ENCODE results near the gene SRI. TPM values are rescaled to one million over a fixed set of nuclear protein-coding genes. Genes with fewer than 3 reads are reported as not detected.

The SRI gene
- total RNA-seq, 1 donor from 2014 or later, result 179 TPM

- H3K4me1 Mint-ChIP-seq (ENCODE audit: low read depth, unreplicated experiment), result peaks cover 28% of the 10 kb centered on the region
Measured at GRCh38 chr7:88191911-88192310, 27.9 kb downstream of the SRI start.

DNA sequence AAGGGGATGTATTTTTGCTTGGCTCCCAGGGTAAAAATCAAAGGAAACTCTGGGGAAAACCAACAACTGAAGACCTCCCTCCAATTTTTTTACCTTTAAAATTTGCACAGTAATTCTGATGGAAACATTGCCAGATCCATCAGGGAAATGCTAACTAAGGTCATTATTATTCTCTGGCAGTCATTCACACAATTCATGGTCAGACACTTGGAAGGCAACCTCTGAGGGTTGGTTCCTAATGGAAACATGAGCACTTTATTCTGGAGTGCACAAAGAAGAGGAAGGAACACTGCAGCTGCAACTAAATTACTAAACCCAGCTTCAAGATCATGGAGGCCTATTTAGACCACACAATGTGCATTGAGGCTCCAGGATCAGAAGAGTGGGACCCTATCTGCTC, 34.2 kb downstream of the SRI start:
- Mint-ChIP-seq H3K4me3 (ENCODE audit: unreplicated experiment) (no peak overlapping the region), H3K27me3 (ENCODE audit: unreplicated experiment) (no peaks in the 10 kb centered on the region), H3K36me3 (ENCODE audit: unreplicated experiment) (no peaks in the 10 kb centered on the region), H3K4me1 (ENCODE audit: low read depth, unreplicated experiment) (peaks cover 6% of the 10 kb centered on the region), H3K9me3 (ENCODE audit: unreplicated experiment) (peaks cover 2% of the 10 kb centered on the region), H3K27ac (ENCODE audit: unreplicated experiment) (no peak overlapping the region)
- DNase-seq, result no peak
- no peak for TF ChIP-seq CTCF (IDR thresholded peaks at IDR 0.05; ENCODE audit: partially characterized antibody, unreplicated experiment)

More at GRCh38 chr7:88191911-88192310, 27.9 kb downstream of the SRI start:
- H3K4me3 Mint-ChIP-seq (ENCODE audit: unreplicated experiment), result no peak overlapping the region
- TF ChIP-seq CTCF (IDR thresholded peaks at IDR 0.05; ENCODE audit: partially characterized antibody, unreplicated experiment), result no peak
- no peak for DNase-seq
- H3K9me3 Mint-ChIP-seq (ENCODE audit: unreplicated experiment), result peaks cover 2% of the 10 kb centered on the region
- H3K36me3 Mint-ChIP-seq (ENCODE audit: unreplicated experiment), result no peaks in the 10 kb centered on the region
- peaks cover 2% of the 10 kb centered on the region for H3K27me3 Mint-ChIP-seq (ENCODE audit: unreplicated experiment)
- H3K27ac Mint-ChIP-seq (ENCODE audit: unreplicated experiment), result no peak overlapping the region

GRCh38 chr7:88184848-88185304, 35.0 kb downstream of the SRI start:
- DNase-seq, result no peak
- no peak for TF ChIP-seq CTCF (IDR thresholded peaks at IDR 0.05; ENCODE audit: partially characterized antibody, unreplicated experiment)
- Mint-ChIP-seq H3K27me3 (ENCODE audit: unreplicated experiment) (no peaks in the 10 kb centered on the region), H3K4me3 (ENCODE audit: unreplicated experiment) (no peak overlapping the region), H3K27ac (ENCODE audit: unreplicated experiment) (no peak overlapping the region), H3K4me1 (ENCODE audit: low read depth, unreplicated experiment) (peaks cover 6% of the 10 kb centered on the region), H3K9me3 (ENCODE audit: unreplicated experiment) (peaks cover 2% of the 10 kb centered on the region), H3K36me3 (ENCODE audit: unreplicated experiment) (no peaks in the 10 kb centered on the region)

GRCh38 chr7:88183051-88183450, 36.8 kb downstream of the SRI start:
- H3K4me1 Mint-ChIP-seq (ENCODE audit: low read depth, unreplicated experiment), result peaks cover 13% of the 10 kb centered on the region
- no peaks in the 10 kb centered on the region for H3K36me3 Mint-ChIP-seq (ENCODE audit: unreplicated experiment)
- no peak overlapping the region for H3K27ac Mint-ChIP-seq (ENCODE audit: unreplicated experiment)
- no peaks in the 10 kb centered on the region for H3K9me3 Mint-ChIP-seq (ENCODE audit: unreplicated experiment)
- no peak for TF ChIP-seq CTCF (IDR thresholded peaks at IDR 0.05; ENCODE audit: partially characterized antibody, unreplicated experiment)
- no peak overlapping the region for H3K4me3 Mint-ChIP-seq (ENCODE audit: unreplicated experiment)
- no peaks in the 10 kb centered on the region for H3K27me3 Mint-ChIP-seq (ENCODE audit: unreplicated experiment)
- no peak for DNase-seq

GRCh38 chr7:88176190-88176589, 43.6 kb downstream of the SRI start:
- no peaks in the 10 kb centered on the region for H3K27me3 Mint-ChIP-seq (ENCODE audit: unreplicated experiment)
- H3K4me3 Mint-ChIP-seq (ENCODE audit: unreplicated experiment), result no peak overlapping the region
- H3K9me3 Mint-ChIP-seq (ENCODE audit: unreplicated experiment), result no peaks in the 10 kb centered on the region
- no peak for TF ChIP-seq CTCF (IDR thresholded peaks at IDR 0.05; ENCODE audit: partially characterized antibody, unreplicated experiment)
- DNase-seq, result no peak
- no peaks in the 10 kb centered on the region for H3K36me3 Mint-ChIP-seq (ENCODE audit: unreplicated experiment)
- H3K27ac Mint-ChIP-seq (ENCODE audit: unreplicated experiment), result no peak overlapping the region
- peaks cover 11% of the 10 kb centered on the region for H3K4me1 Mint-ChIP-seq (ENCODE audit: low read depth, unreplicated experiment)
